Thoracic aorta (tissue), 2 donors: ENCODE measurements around the gene WDR38. TPM values are rescaled to one million over a fixed set of nuclear protein-coding genes. Genes with fewer than 3 reads are reported as not detected.

Source experiments
- ATAC-seq: fragments of 150-250 bp; one replicate; pipeline ENCODE4 v1.8.0; 2017; ENCODE audit warnings: low read depth; ENCODE audit not compliant: insufficient number of reproducible peaks, low FRiP score
- DNase-seq: peaks from one replicate; pipeline ENCODE4 v3.0.0-alpha.2; 2020; ENCODE audit warnings: low spot score
- H3K27ac ChIP-seq, 2 donors: fragments of 200-600 bp; sonication (generic); 1 replicate in 1 of 2; 2 replicates in 1 of 2; pipeline ENCODE4 v1.5.1; 2016; ENCODE audit warnings: mild to moderate bottlenecking in 2 of 2, moderate library complexity in 2 of 2
- H3K27me3 ChIP-seq: fragments of 200-600 bp; sonication (generic); replicated peaks from 2 replicates; pipeline ENCODE4 v1.6.0; 2016; ENCODE audit warnings: mild to moderate bottlenecking; ENCODE audit not compliant: insufficient read depth
- H3K36me3 ChIP-seq: fragments of 200-600 bp; sonication (generic); one replicate; pipeline ENCODE4 v1.5.1; 2016
- H3K4me1 ChIP-seq, 2 donors: fragments of 200-600 bp; sonication (generic); 1 replicate in 1 of 2; 2 replicates in 1 of 2; pipeline versions ENCODE4 v1.5.1 to v1.6.0; 2016; ENCODE audit warnings: low read depth in 2 of 2, mild to moderate bottlenecking in 1 of 2; ENCODE audit not compliant: control insufficient read depth in 1 of 2
- H3K4me3 ChIP-seq: fragments of 200-600 bp; sonication (generic); 2 replicates; pipeline ENCODE4 v1.5.1; 2016; ENCODE audit warnings: mild to moderate bottlenecking
- H3K9me3 ChIP-seq: fragments of 200-600 bp; sonication (generic); 2 replicates; pipeline ENCODE4 v1.5.1; 2016
- total RNA-seq, 2 donors: library from RNA; depleted of rRNA; stranded (reverse); fragments of >200 nt; gene quantifications; one replicate each; pipeline versions ENCODE4 v1.1.0 to v1.2.3, GENCODE V29; 2016
- TF ChIP-seq, protein P1 (sequence below): fragments of 200-600 bp; sonication (generic); IDR thresholded peaks from one replicate; pipeline ENCODE4 v1.5.1; 2019; ENCODE audit warnings: antibody characterized with exemption

The WDR38 gene
- total RNA-seq, 2 donors from 2014 or later, result not detected

- Histone ChIP-seq H3K4me3 (peak overlapping the region; percentile 77), H3K36me3 (peaks cover 35% of the 10 kb centered on the region), H3K4me1 (peaks cover 14 to 20% of the 10 kb centered on the region in 2 donors), H3K27me3 (no peaks in the 10 kb centered on the region), H3K27ac (no peak overlapping the region), H3K9me3 (no peaks in the 10 kb centered on the region)
- TF ChIP-seq, protein P1, sequence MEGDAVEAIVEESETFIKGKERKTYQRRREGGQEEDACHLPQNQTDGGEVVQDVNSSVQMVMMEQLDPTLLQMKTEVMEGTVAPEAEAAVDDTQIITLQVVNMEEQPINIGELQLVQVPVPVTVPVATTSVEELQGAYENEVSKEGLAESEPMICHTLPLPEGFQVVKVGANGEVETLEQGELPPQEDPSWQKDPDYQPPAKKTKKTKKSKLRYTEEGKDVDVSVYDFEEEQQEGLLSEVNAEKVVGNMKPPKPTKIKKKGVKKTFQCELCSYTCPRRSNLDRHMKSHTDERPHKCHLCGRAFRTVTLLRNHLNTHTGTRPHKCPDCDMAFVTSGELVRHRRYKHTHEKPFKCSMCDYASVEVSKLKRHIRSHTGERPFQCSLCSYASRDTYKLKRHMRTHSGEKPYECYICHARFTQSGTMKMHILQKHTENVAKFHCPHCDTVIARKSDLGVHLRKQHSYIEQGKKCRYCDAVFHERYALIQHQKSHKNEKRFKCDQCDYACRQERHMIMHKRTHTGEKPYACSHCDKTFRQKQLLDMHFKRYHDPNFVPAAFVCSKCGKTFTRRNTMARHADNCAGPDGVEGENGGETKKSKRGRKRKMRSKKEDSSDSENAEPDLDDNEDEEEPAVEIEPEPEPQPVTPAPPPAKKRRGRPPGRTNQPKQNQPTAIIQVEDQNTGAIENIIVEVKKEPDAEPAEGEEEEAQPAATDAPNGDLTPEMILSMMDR, result no peak
- DNase-seq, result no peak
- ATAC-seq, result no peak
These were observed 6.7 kb downstream of the WDR38 start for GRCh38 chr9:124859803-124860581.

- Histone ChIP-seq H3K4me3 (peak overlapping the region; percentile 77), H3K9me3 (no peaks in the 10 kb centered on the region), H3K36me3 (peaks cover 35% of the 10 kb centered on the region), H3K27ac (peak overlapping the region; percentile 90 to 91), H3K4me1 (peaks cover 14 to 20% of the 10 kb centered on the region in 2 donors), H3K27me3 (no peaks in the 10 kb centered on the region)
- DNase-seq, result no peak
- TF ChIP-seq, protein P1, result no peak
- no peak for ATAC-seq
These were observed 7.5 kb downstream of the WDR38 start for GRCh38 chr9:124860582-124861341.

- peak; percentile 73 for DNase-seq
- Histone ChIP-seq H3K4me1 (peaks cover 14 to 20% of the 10 kb centered on the region in 2 donors), H3K4me3 (peak within 1 kb of the TSS; percentile 77), H3K9me3 (no peaks in the 10 kb centered on the region), H3K36me3 (peaks cover 35% of the 10 kb centered on the region), H3K27ac (peak within 1 kb of the TSS; percentile 90 to 91), H3K27me3 (no peaks in the 10 kb centered on the region)
- ATAC-seq, result peak; percentile 80
- TF ChIP-seq, protein P1, result peak; percentile 26
These were observed 8.3 kb downstream of the WDR38 start, which contains the start of the genes ARPC5L and RPL35 for GRCh38 chr9:124861342-124862229. Gene ARPC5L, plus strand, starts transcription at chr9:124862130. Its CDS starts 7,161 bp downstream, at chr9:124869291. Gene RPL35, minus strand, starts transcription at chr9:124861957. Its CDS starts 45 bp downstream, at chr9:124861912.

DNA sequence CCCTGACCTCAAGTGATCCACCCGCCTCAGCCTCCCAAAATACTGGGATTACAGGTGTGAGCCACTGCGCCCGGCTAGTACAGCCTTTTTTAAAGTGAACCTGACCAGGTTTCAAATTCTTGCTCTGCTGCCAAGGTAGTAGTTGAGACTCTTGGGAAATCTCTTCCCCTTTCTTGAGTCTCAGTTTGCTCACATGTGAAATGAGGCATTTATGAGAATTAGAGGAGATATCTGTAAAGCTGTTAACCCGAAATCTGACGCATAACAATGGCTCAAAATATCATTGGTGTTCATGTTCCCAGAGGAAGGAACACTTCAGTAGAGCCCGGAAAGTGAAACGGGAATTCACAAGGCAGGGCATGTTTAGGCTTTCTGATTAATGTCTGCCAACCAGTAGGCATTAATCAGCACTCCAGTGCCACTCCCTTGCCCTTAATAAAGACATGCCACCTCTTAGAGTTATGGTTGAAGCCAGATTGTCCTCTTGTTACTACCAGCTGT is 10.2 kb downstream of the WDR38 start:
- no peak for DNase-seq
- Histone ChIP-seq H3K27ac (no peak overlapping the region), H3K9me3 (no peaks in the 10 kb centered on the region), H3K4me3 (no peak overlapping the region), H3K36me3 (peaks cover 21% of the 10 kb centered on the region), H3K4me1 (peaks cover 20 to 28% of the 10 kb centered on the region in 2 donors), H3K27me3 (no peaks in the 10 kb centered on the region)
- TF ChIP-seq, protein P1, result no peak
- no peak for ATAC-seq
